RWPE2 (cell line): Measurements from ENCODE around the gene ROBO1.

Experiments used
- ATAC-seq: fragments of 200-7000 bp; cut with Tn5 transposase; 3 replicates; pipeline ENCODE4 v1.9.1; 2021; ENCODE audit warnings: low read depth
- DNase-seq: peaks from one replicate; pipeline ENCODE4 v3.0.0-alpha.2; 2020; ENCODE audit warnings: low spot score
- H3K27ac ChIP-seq: fragments of 450-650 bp; 2 replicates; pipeline ENCODE4 v1.5.1; 2017; ENCODE audit warnings: mild to moderate bottlenecking; ENCODE audit not compliant: poor library complexity, severe bottlenecking
- H3K27me3 ChIP-seq: fragments of 250-450 bp; sonication (Bioruptor Pico); 2 replicates; pipeline ENCODE4 v1.5.1; 2021; ENCODE audit warnings: mild to moderate bottlenecking, moderate library complexity; ENCODE audit not compliant: insufficient read depth, poor library complexity, severe bottlenecking
- H3K36me3 ChIP-seq: fragments of 250-450 bp; sonication (Bioruptor Pico); 2 replicates; pipeline ENCODE4 v1.5.1; 2020; ENCODE audit warnings: low read depth, mild to moderate bottlenecking, moderate library complexity
- H3K4me1 ChIP-seq: fragments of 250-450 bp; sonication (Bioruptor Pico); 2 replicates; pipeline ENCODE4 v1.5.1; 2021; ENCODE audit warnings: mild to moderate bottlenecking, moderate library complexity; ENCODE audit not compliant: insufficient read depth, poor library complexity, severe bottlenecking
- H3K4me3 ChIP-seq: fragments of 250-450 bp; sonication (Bioruptor Pico); 2 replicates; pipeline ENCODE4 v1.5.1; 2021; ENCODE audit warnings: mild to moderate bottlenecking, moderate library complexity; ENCODE audit not compliant: severe bottlenecking
- H3K9me3 ChIP-seq: fragments of 250-450 bp; sonication (Bioruptor Pico); 2 replicates; pipeline ENCODE4 v1.5.1; 2021; ENCODE audit warnings: mild to moderate bottlenecking, moderate library complexity; ENCODE audit not compliant: severe bottlenecking
- TF ChIP-seq, protein P1 (sequence below): fragments of 450-650 bp; IDR thresholded peaks from one replicate; pipeline ENCODE4 v1.5.1; 2017; ENCODE audit warnings: mild to moderate bottlenecking, moderate library complexity; ENCODE audit not compliant: poor library complexity, severe bottlenecking

ROBO1 gene

DNA sequence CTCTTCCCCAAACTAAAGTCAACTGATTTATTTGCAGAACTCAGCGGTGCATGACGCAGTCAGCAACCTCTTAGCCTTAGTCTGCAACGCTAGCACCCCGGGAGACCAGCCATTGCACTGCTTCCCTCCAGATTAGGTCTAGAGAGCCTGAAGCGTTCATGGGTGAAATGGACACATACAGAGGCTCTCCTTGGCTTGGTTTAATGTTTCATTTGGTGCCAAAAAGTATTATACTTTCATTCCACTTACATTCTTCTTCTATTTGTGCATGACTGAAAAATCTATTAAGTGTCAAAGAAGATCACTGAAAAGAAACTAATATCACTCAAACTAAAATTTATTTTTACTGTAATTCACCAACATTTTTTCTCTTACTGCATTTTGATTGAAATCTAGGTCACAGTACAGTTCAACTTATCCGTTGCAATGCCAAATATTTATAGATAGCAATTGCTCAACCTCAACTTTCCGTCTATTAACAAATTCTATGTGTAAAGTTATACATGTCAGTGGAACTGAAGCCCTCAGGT, 116.2 kb downstream of the ROBO1 start:
- TF ChIP-seq, protein P1, sequence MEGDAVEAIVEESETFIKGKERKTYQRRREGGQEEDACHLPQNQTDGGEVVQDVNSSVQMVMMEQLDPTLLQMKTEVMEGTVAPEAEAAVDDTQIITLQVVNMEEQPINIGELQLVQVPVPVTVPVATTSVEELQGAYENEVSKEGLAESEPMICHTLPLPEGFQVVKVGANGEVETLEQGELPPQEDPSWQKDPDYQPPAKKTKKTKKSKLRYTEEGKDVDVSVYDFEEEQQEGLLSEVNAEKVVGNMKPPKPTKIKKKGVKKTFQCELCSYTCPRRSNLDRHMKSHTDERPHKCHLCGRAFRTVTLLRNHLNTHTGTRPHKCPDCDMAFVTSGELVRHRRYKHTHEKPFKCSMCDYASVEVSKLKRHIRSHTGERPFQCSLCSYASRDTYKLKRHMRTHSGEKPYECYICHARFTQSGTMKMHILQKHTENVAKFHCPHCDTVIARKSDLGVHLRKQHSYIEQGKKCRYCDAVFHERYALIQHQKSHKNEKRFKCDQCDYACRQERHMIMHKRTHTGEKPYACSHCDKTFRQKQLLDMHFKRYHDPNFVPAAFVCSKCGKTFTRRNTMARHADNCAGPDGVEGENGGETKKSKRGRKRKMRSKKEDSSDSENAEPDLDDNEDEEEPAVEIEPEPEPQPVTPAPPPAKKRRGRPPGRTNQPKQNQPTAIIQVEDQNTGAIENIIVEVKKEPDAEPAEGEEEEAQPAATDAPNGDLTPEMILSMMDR = no peak

DNA sequence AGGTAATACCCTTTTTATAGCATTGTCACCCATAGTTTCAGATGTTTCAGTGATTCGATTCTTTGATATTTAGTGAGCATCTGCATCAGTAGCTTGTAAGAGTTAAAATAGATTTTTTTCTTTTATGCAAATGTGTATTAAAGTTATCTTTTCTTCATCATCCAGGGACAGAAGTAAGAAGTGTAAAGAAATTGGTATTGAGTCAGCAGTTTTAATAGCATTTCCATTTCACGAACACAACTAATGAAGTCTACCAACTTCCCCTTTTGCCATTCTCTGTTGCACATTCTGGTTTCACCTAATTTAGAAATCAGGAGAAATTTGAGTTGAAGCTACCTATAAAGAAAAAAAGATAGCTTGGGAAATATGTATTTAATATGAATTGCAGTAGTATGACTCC, 127.9 kb downstream of the ROBO1 start:
- Histone ChIP-seq H3K9me3 (no peaks in the 10 kb centered on the region), H3K27ac (no peak overlapping the region), H3K36me3 (no peaks in the 10 kb centered on the region), H3K4me3 (no peak overlapping the region), H3K4me1 (no peaks in the 10 kb centered on the region), H3K27me3 (no peaks in the 10 kb centered on the region)
- no peak for DNase-seq
- TF ChIP-seq, protein P1 = no peak
- ATAC-seq = no peak

More for the DNA sequence above, 116.2 kb downstream of the ROBO1 start:
- no peaks in the 10 kb centered on the region for H3K27me3 ChIP-seq
- H3K36me3 ChIP-seq = no peaks in the 10 kb centered on the region
- DNase-seq (no peak), ATAC-seq (no peak)
- H3K4me1 ChIP-seq = no peaks in the 10 kb centered on the region
- H3K27ac ChIP-seq = no peak overlapping the region
- no peaks in the 10 kb centered on the region for H3K9me3 ChIP-seq
- H3K4me3 ChIP-seq = no peak overlapping the region

DNA sequence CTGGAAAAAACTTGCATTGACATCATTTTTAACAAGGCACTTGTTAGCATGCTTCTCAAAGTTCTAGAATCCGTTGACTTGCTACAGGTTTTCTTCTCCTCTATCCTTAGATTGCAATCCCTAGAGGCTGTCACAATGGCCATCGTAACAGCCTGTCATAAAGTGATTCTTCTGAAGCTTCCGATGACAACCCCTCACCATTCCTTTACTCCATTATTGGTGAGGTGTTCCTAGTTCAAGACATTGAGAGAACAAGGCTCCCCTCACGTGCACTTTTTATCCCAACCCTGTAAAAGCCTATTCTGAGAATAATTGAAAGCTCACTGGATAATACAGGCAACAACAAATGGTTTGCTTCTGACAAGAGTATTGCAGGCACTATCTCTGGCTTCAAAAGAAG, 131.4 kb downstream of the ROBO1 start:
- DNase-seq = no peak
- TF ChIP-seq, protein P1 = no peak
- no peaks in the 10 kb centered on the region for H3K27me3 ChIP-seq
- H3K9me3 ChIP-seq = no peaks in the 10 kb centered on the region
- no peaks in the 10 kb centered on the region for H3K36me3 ChIP-seq
- no peak overlapping the region for H3K27ac ChIP-seq
- ATAC-seq = no peak
- no peaks in the 10 kb centered on the region for H3K4me1 ChIP-seq
- H3K4me3 ChIP-seq = no peak overlapping the region

DNA sequence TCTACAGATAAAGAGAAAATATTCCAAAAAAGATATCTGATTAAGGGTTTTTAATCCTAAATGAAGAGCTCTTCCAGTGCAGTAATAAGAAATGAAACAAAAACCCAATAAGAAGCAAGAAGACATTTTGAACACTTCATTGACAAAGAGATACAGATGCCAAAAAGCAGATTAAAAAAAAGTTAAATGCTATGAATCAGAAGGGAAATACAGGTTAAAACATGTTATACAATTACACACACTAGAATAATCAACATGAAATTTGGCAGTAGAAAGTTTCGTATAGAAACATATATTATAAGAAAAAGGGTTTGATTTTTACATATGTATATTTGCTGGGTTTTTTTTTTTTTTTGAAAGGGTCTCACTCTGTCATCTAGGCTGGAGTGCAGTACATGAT, 135.0 kb downstream of the ROBO1 start:
- DNase-seq = no peak
- Histone ChIP-seq H3K9me3 (no peaks in the 10 kb centered on the region), H3K4me1 (no peaks in the 10 kb centered on the region), H3K27me3 (no peaks in the 10 kb centered on the region), H3K27ac (no peak overlapping the region), H3K36me3 (no peaks in the 10 kb centered on the region), H3K4me3 (no peak overlapping the region)
- ATAC-seq = no peak
- TF ChIP-seq, protein P1 = no peak

DNA sequence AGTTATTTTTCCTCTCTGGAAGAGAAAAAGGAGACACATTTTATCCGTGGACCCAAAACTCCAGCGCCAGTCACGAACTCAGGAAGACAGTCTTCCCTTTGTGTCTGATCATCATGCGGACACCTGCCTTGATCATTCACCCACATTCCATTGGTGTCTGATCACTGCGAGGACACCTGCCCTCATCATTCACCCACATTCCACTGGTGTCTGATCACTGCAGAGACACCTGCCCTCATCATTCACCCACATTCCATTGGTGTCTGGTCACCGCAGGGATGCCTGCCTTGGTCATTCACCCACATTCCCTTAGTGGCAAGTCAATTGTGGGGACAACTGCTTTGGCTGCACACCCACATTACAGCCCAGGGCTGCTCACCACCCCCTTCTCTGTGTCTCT, 148.9 kb downstream of the ROBO1 start:
- Histone ChIP-seq H3K27me3 (no peaks in the 10 kb centered on the region), H3K9me3 (peaks cover 2% of the 10 kb centered on the region), H3K27ac (peak overlapping the region; percentile 82), H3K4me3 (no peak overlapping the region), H3K36me3 (no peaks in the 10 kb centered on the region), H3K4me1 (no peaks in the 10 kb centered on the region)
- TF ChIP-seq, protein P1 = no peak
- ATAC-seq = peak; percentile 93
- peak; percentile 47 for DNase-seq
